Activated CD8-positive, alpha-beta T cell treated with anti-CD3 and anti-CD28 coated beads for 36 hours (primary cell): ENCODE results near the gene PLAAT4. TPM values are rescaled to one million over a fixed set of nuclear protein-coding genes. Genes with fewer than 3 reads are reported as not detected.

ENCODE experiments used
- ATAC-seq: fragments of 200-7000 bp; cut with Tn5 transposase; one replicate; pipeline ENCODE4 v1.10.0; 2021; ENCODE audit warnings: mild to moderate bottlenecking, moderate library complexity
- CTCF ChIA-PET: fragments of 350-600 bp; sonication (Branson Sonifier 250); formaldehyde crosslinking; loops from one replicate; lab custom pipeline; 2021; ENCODE audit warnings: antibody characterized with exemption; lab: Charles Lee
- POLR2A ChIA-PET: fragments of 350-600 bp; sonication (Branson Sonifier 250); formaldehyde crosslinking; loops from one replicate; lab custom pipeline; 2021; ENCODE audit warnings: antibody characterized with exemption; lab: Charles Lee
- DNase-seq: peaks from one replicate; pipeline ENCODE4 v3.0.0-alpha.2; 2020
- H3K27ac Mint-ChIP-seq: one replicate; pipeline ENCODE4 v1.8.0; 2021; ENCODE audit warnings: mild to moderate bottlenecking, mixed read lengths
- H3K27me3 Mint-ChIP-seq: one replicate; pipeline ENCODE4 v1.8.0; 2021; ENCODE audit warnings: mixed read lengths
- H3K36me3 Mint-ChIP-seq: one replicate; pipeline ENCODE4 v1.8.0; 2021; ENCODE audit warnings: low read depth, mixed read lengths
- H3K4me1 Mint-ChIP-seq: one replicate; pipeline ENCODE4 v1.8.0; 2021; ENCODE audit warnings: low read depth, mixed read lengths
- H3K4me3 Mint-ChIP-seq: one replicate; pipeline ENCODE4 v1.8.0; 2021; ENCODE audit warnings: mild to moderate bottlenecking, moderate library complexity, mixed read lengths
- H3K9me3 Mint-ChIP-seq: one replicate; pipeline ENCODE4 v1.8.0; 2021; ENCODE audit warnings: mixed read lengths
- intact Hi-C: fragments of 100-400 bp; cut with micrococcal nuclease; formaldehyde crosslinking; loops from one replicate; pipeline ENCODE4 v1.10.0; 2022
- total RNA-seq, 2 experiments: library from RNA; stranded (reverse); gene quantifications; one replicate each; pipeline ENCODE4 v1.2.3, GENCODE V29; 2021
- TF ChIP-seq, protein P1 (sequence below): fragments of 200-600 bp; IDR thresholded peaks from one replicate; pipeline ENCODE4 v1.8.0; 2022; ENCODE audit warnings: antibody characterized with exemption, mild to moderate bottlenecking

Gene PLAAT4
- total RNA-seq, 2 experiments from 2014 or later, result 24.1 to 26.2 TPM

DNA sequence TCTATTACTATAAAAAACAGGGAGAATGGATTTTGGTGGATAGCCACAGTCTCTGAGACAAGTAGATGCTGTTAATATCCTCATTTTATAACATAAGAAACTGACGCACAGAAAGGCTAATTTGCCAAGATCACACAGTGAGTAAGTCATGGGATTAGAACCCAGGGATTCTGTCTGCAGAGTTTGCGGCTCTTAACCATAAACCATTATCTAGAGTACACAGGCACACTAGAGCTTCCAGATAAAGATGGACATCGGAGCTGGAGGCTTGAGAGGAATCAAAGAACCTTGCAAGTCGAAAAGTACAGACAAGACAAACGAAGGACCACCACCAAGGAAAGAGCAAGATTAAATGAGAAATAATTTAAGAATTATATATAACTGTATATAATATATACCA lies 19.5 kb upstream of the PLAAT4 start:
- peaks cover 11% of the 10 kb centered on the region for H3K4me1 Mint-ChIP-seq
- H3K36me3 Mint-ChIP-seq, result no peaks in the 10 kb centered on the region
- no peak for DNase-seq
- H3K9me3 Mint-ChIP-seq, result no peaks in the 10 kb centered on the region
- CTCF ChIA-PET, result interaction anchor here (2.8 kb wide), 1 partner anchor 38 kb away, joined by 6 read pairs; no protein-coding TSS in a partner anchor
- intact Hi-C loops, result no loop called here
- H3K27me3 Mint-ChIP-seq, result no peaks in the 10 kb centered on the region
- H3K4me3 Mint-ChIP-seq, result no peak overlapping the region
- POLR2A ChIA-PET, result no interaction called here
- no peak overlapping the region for H3K27ac Mint-ChIP-seq
- no peak for ATAC-seq
- TF ChIP-seq, protein P1, sequence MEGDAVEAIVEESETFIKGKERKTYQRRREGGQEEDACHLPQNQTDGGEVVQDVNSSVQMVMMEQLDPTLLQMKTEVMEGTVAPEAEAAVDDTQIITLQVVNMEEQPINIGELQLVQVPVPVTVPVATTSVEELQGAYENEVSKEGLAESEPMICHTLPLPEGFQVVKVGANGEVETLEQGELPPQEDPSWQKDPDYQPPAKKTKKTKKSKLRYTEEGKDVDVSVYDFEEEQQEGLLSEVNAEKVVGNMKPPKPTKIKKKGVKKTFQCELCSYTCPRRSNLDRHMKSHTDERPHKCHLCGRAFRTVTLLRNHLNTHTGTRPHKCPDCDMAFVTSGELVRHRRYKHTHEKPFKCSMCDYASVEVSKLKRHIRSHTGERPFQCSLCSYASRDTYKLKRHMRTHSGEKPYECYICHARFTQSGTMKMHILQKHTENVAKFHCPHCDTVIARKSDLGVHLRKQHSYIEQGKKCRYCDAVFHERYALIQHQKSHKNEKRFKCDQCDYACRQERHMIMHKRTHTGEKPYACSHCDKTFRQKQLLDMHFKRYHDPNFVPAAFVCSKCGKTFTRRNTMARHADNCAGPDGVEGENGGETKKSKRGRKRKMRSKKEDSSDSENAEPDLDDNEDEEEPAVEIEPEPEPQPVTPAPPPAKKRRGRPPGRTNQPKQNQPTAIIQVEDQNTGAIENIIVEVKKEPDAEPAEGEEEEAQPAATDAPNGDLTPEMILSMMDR, result no peak

GRCh38 chr11:63518548-63518947 lies 18.1 kb upstream of the PLAAT4 start:
- TF ChIP-seq, protein P1, result no peak
- intact Hi-C loops, result no loop called here
- no peaks in the 10 kb centered on the region for H3K36me3 Mint-ChIP-seq
- POLR2A ChIA-PET, result no interaction called here
- ATAC-seq, result peak; percentile 66
- CTCF ChIA-PET, result interaction anchor here (0.8 to 2.8 kb wide), 3 partner anchors 10 to 40 kb away, joined by 3 to 6 read pairs (median 3); no protein-coding TSS in a partner anchor
- DNase-seq, result no peak
- peaks cover 11% of the 10 kb centered on the region for H3K4me1 Mint-ChIP-seq
- no peaks in the 10 kb centered on the region for H3K27me3 Mint-ChIP-seq
- peak overlapping the region; percentile 64 for H3K27ac Mint-ChIP-seq
- H3K9me3 Mint-ChIP-seq, result no peaks in the 10 kb centered on the region
- no peak overlapping the region for H3K4me3 Mint-ChIP-seq

- Mint-ChIP-seq H3K4me1 (peaks cover 11% of the 10 kb centered on the region), H3K36me3 (no peaks in the 10 kb centered on the region), H3K27me3 (no peaks in the 10 kb centered on the region), H3K27ac (no peak overlapping the region), H3K4me3 (no peak overlapping the region), H3K9me3 (no peaks in the 10 kb centered on the region)
- POLR2A ChIA-PET, result no interaction called here
- CTCF ChIA-PET, result interaction anchor here (1.3 to 3.1 kb wide), 3 partner anchors 9 to 43 kb away, joined by 4 to 11 read pairs (median 5); no protein-coding TSS in a partner anchor
- TF ChIP-seq, protein P1, result no peak
- ATAC-seq, result no peak
- no peak for DNase-seq
- intact Hi-C loops, result no loop called here
Measured at GRCh38 chr11:63520606-63521170, 15.9 kb upstream of the PLAAT4 start.

- Mint-ChIP-seq H3K27me3 (no peaks in the 10 kb centered on the region), H3K4me1 (peaks cover 11% of the 10 kb centered on the region), H3K9me3 (peaks cover 1% of the 10 kb centered on the region), H3K4me3 (no peak overlapping the region), H3K27ac (no peak overlapping the region), H3K36me3 (no peaks in the 10 kb centered on the region)
- ChIA-PET CTCF (interaction anchor here (3.1 kb wide), 1 partner anchor 42 kb away, joined by 11 read pairs; no protein-coding TSS in a partner anchor), POLR2A (interaction anchor here (1.0 kb wide), 1 partner anchor 42 kb away, joined by 4 read pairs; no protein-coding TSS in a partner anchor)
- intact Hi-C loops, result no loop called here
- TF ChIP-seq, protein P1, result no peak
- ATAC-seq (no peak), DNase-seq (no peak)
Measured at GRCh38 chr11:63521896-63522295, 14.7 kb upstream of the PLAAT4 start.

DNA sequence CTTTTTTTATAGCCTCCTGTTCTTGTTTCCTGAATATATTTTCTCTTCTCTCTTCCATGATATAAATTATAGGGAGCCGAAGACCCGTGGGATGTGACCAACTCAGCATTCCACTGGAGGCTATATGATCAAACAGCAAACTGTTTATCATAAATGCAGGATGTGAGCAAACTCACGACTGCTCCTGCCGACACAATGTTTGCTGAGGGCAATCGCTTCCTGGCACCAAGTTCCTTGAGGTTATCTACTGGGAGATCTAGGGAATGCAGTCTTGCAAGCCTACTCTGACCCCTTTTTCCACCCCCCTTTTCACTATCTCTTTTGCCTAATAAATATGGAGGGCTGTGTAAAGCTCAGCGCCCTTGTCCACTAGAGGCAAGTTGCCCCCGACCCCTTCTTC lies 13.5 kb upstream of the PLAAT4 start:
- CTCF ChIA-PET, result interaction anchor here (3.1 kb wide), 1 partner anchor 43 kb away, joined by 11 read pairs; no protein-coding TSS in a partner anchor
- POLR2A ChIA-PET, result interaction anchor here (1.1 kb wide), 1 partner anchor 28 kb away, joined by 3 read pairs; no protein-coding TSS in a partner anchor
- no peak overlapping the region for H3K27ac Mint-ChIP-seq
- H3K4me1 Mint-ChIP-seq, result peaks cover 9% of the 10 kb centered on the region
- TF ChIP-seq, protein P1, result no peak
- H3K36me3 Mint-ChIP-seq, result no peaks in the 10 kb centered on the region
- peaks cover 1% of the 10 kb centered on the region for H3K9me3 Mint-ChIP-seq
- intact Hi-C loops, result no loop called here
- DNase-seq (no peak), ATAC-seq (no peak)
- no peak overlapping the region for H3K4me3 Mint-ChIP-seq
- no peaks in the 10 kb centered on the region for H3K27me3 Mint-ChIP-seq
